HCT116 (cell line): ENCODE measurements around the gene ARMH1. TPM values are rescaled to one million over a fixed set of nuclear protein-coding genes. Genes with fewer than 3 reads are reported as not detected.

Experiments used
- ATAC-seq: fragments of 200-7000 bp; cut with Tn5 transposase; 2 replicates; pipeline ENCODE4 v1.9.1; 2020; ENCODE audit warnings: mild to moderate bottlenecking, moderate library complexity
- BruUV-seq: library from RNA; stranded (reverse); fragments of 400-500 nt; replicated peaks from 2 replicates; lab custom pipeline; 2021; lab: Mats Ljungman, UMichigan
- CTCF ChIA-PET: fragments of 300-600 bp; sonication (Branson Sonifier 250); formaldehyde crosslinking; loops from one replicate; lab custom pipeline; 2021; ENCODE audit warnings: antibody characterized with exemption; lab: Charles Lee
- POLR2A ChIA-PET: fragments of 300-600, 350-600 bp; sonication (Branson Sonifier 250); formaldehyde crosslinking; loops from one replicate; lab custom pipeline; 2021; ENCODE audit warnings: antibody characterized with exemption; lab: Charles Lee
- RAD21 ChIA-PET, 2 experiments: fragments of 300-600 bp; sonication (Branson Sonifier 250); formaldehyde crosslinking; loops; one replicate each; lab custom pipeline; 2023; ENCODE audit warnings: low total read pairs in 2 of 2; ENCODE audit not compliant: uncharacterized antibody in 2 of 2, unreplicated experiment in 2 of 2, low non-redundant PET in 1 of 2; lab: Charles Lee
- DNase-seq: peaks from one replicate; pipeline ENCODE4 v3.0.0-alpha.2; 2010; ENCODE audit warnings: low read depth, low spot score
- H2AFZ ChIP-seq: fragments of 200-600 bp; shearing (Covaris generic), sonication (generic); 2 replicates; pipeline ENCODE4 v1.6.1; 2017; ENCODE audit warnings: low read depth, mixed run types, mixed read lengths, antibody characterized with exemption, low read length; ENCODE audit not compliant: poor library complexity, severe bottlenecking
- H3K27ac ChIP-seq: 2 replicates; pipeline ENCODE4 v1.5.1; 2012; ENCODE audit warnings: low read depth, low read length
- H3K27me3 ChIP-seq: fragments of 200-600 bp; sonication (generic); 2 replicates; pipeline ENCODE4 v1.6.1; 2016; ENCODE audit warnings: mixed run types, low read length, mixed read lengths; ENCODE audit not compliant: insufficient read depth
- H3K36me3 ChIP-seq, 2 experiments: fragments of 200-500 bp in 1 of 2; fragments of 200-600 bp in 1 of 2; sonication (Bioruptor generic) in 1 of 2; sonication (generic) in 1 of 2; 2 replicates each; pipeline versions ENCODE4 v1.5.1 to v1.6.1; 2014 to 2016; ENCODE audit warnings: low read length in 2 of 2, inconsistent platforms in 1 of 2, mixed read lengths in 1 of 2, mixed run types in 1 of 2; ENCODE audit not compliant: insufficient read depth in 2 of 2, control insufficient read depth in 1 of 2
- H3K4me1 ChIP-seq, 2 experiments: fragments of 200-600 bp in 1 of 2; sonication (generic) in 1 of 2; 2 replicates each; pipeline versions ENCODE4 v1.5.1 to v1.6.1; 2012 to 2017; ENCODE audit warnings: low read length in 2 of 2, inconsistent platforms in 1 of 2, mild to moderate bottlenecking in 1 of 2, mixed read lengths in 1 of 2, mixed run types in 1 of 2, moderate library complexity in 1 of 2; ENCODE audit not compliant: insufficient read depth in 2 of 2, control insufficient read depth in 1 of 2
- H3K4me2 ChIP-seq: fragments of 200-600 bp; sonication (generic); 2 replicates; pipeline ENCODE4 v1.6.1; 2017; ENCODE audit warnings: mixed run types, low read length, mixed read lengths
- H3K4me3 ChIP-seq, 2 experiments: fragments of 200-600 bp in 1 of 2; sonication (generic) in 1 of 2; replicated peaks in 1 of 2; 2 replicates each; pipeline ENCODE4 v1.5.1; 2011 to 2016; ENCODE audit warnings: low read length in 2 of 2, control low read depth in 1 of 2, low read depth in 1 of 2, mild to moderate bottlenecking in 1 of 2, mixed read lengths in 1 of 2, mixed run types in 1 of 2
- H3K79me2 ChIP-seq: fragments of 200-600 bp; sonication (generic); 2 replicates; pipeline ENCODE4 v1.6.1; 2017; ENCODE audit warnings: mild to moderate bottlenecking, mixed run types, low read length, moderate library complexity, mixed read lengths; ENCODE audit not compliant: insufficient read depth
- H3K9ac ChIP-seq: fragments of 200-600 bp; sonication (generic); 2 replicates; pipeline ENCODE4 v1.6.1; 2016; ENCODE audit warnings: low read length, mixed read lengths
- H3K9me2 ChIP-seq: fragments of 200-600 bp; sonication (generic), shearing (Covaris generic); 2 replicates; pipeline ENCODE4 v1.6.1; 2017; ENCODE audit warnings: mixed run types, mild to moderate bottlenecking, moderate library complexity; ENCODE audit not compliant: insufficient read depth
- H3K9me3 ChIP-seq, 2 experiments: fragments of 200-500 bp in 1 of 2; fragments of 200-600 bp in 1 of 2; sonication (Bioruptor generic) in 1 of 2; sonication (generic) in 1 of 2; 2 replicates each; pipeline ENCODE4 v1.6.1; 2014 to 2017; ENCODE audit warnings: low read length in 2 of 2, mixed read lengths in 2 of 2, inconsistent platforms in 1 of 2, low read depth in 1 of 2, mild to moderate bottlenecking in 1 of 2, mixed run types in 1 of 2, moderate library complexity in 1 of 2; ENCODE audit not compliant: control insufficient read depth in 1 of 2, insufficient read depth in 1 of 2
- H4K20me1 ChIP-seq: fragments of 200-600 bp; sonication (generic), shearing (Covaris generic); 2 replicates; pipeline ENCODE4 v1.6.1; 2017; ENCODE audit warnings: mixed run types, mild to moderate bottlenecking, moderate library complexity; ENCODE audit not compliant: insufficient read depth
- CTCF ChIP-seq, 3 experiments: fragments of 200-600 bp in 1 of 3; sonication (generic) in 1 of 3; IDR thresholded peaks in 2 of 3; conservative IDR thresholded peaks in 1 of 3; 2 replicates each; pipeline ENCODE4 v1.5.1; 2012 to 2017; ENCODE audit warnings: low read depth in 2 of 3, low read length in 2 of 3, antibody characterized with exemption in 1 of 3, borderline replicate concordance in 1 of 3, control low read depth in 1 of 3, mild to moderate bottlenecking in 1 of 3, mixed read lengths in 1 of 3, mixed run types in 1 of 3, moderate library complexity in 1 of 3; ENCODE audit not compliant: insufficient read depth in 1 of 3
- EGR1 ChIP-seq: IDR thresholded peaks from 2 replicates; pipeline ENCODE4 v1.6.1; 2012; ENCODE audit warnings: low read depth
- EZH2 ChIP-seq: fragments of 200-600 bp; sonication (generic); IDR thresholded peaks from 2 replicates; pipeline ENCODE4 v1.6.1; 2017; ENCODE audit warnings: antibody characterized with exemption, mixed run types
- JUND ChIP-seq: IDR thresholded peaks from 2 replicates; pipeline ENCODE4 v1.6.1; 2012
- POLR2A ChIP-seq: IDR thresholded peaks from 2 replicates; pipeline ENCODE4 v1.7.0; 2011; ENCODE audit warnings: borderline replicate concordance; ENCODE audit not compliant: insufficient read depth, insufficient read length; ENCODE audit errors: extremely low read depth
- RAD21 ChIP-seq: IDR thresholded peaks from 2 replicates; pipeline ENCODE4 v1.6.1; 2012; ENCODE audit warnings: low read depth, mild to moderate bottlenecking
- REST ChIP-seq: IDR thresholded peaks from 2 replicates; pipeline ENCODE4 v1.6.1; 2012; ENCODE audit warnings: low read depth
- ZFX ChIP-seq: fragments of 450-650 bp; IDR thresholded peaks from 2 replicates; pipeline ENCODE4 v1.6.1; 2017
- ZNF274 ChIP-seq: fragments of 200-500 bp; sonication (Bioruptor generic); IDR thresholded peaks from 2 replicates; pipeline ENCODE4 v1.6.1; 2014; ENCODE audit warnings: mild to moderate bottlenecking, low read depth, low read length, inconsistent platforms
- intact Hi-C: fragments of 100-400 bp; cut with micrococcal nuclease; formaldehyde crosslinking; loops from 2 replicates; pipeline ENCODE4 v1.10.0; 2022
- total RNA-seq: library from RNA; stranded (reverse); gene quantifications from one replicate; pipeline ENCODE4 v1.2.1, GENCODE V29; 2021; ENCODE audit not compliant: unreplicated experiment

ARMH1 gene
- total RNA-seq, 1 experiment from 2014 or later = 3.2 TPM

DNA sequence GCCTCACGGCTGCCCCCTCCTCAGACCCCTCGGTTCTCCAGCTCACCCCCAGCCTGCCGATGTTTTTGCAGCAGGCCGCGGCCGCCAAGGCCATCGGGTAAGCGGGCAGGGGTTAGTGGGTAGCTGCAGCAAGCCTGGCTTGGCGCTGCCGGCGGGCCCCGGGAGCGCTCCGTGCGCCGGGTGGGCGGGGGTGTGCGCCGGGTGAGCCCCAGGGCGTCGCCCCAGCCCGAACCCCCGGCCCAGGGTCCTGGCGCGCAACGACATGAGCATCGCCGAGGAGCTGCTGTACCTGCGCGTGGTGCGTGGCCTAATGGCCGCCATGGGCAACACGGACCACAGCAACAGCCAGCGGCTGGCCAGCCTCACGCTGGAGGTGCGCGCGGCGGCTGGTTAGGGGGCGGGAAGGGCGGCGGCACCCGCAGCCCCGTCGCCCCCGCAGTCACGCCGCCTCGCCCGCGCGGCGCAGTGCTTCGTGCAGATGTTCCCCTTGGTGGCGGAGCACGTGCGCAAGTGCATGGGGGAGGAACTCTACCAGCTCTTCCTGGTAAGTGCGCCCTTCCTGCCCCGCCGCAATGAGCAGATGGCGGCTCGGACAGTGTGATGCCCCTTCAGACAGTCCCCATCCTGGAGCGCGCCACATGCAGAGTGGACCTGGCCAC, 49.9 kb downstream of the ARMH1 start:
- no peaks in the 10 kb centered on the region for H3K9me2 ChIP-seq
- H3K4me3 ChIP-seq = no peak overlapping the region
- CTCF ChIA-PET = no interaction called here
- no peaks in the 10 kb centered on the region for H3K9me3 ChIP-seq
- no peak overlapping the region for H3K9ac ChIP-seq
- H3K36me3 ChIP-seq = no peaks in the 10 kb centered on the region
- no peaks in the 10 kb centered on the region for H3K79me2 ChIP-seq
- H2AFZ ChIP-seq = no peak overlapping the region
- no peak overlapping the region for H3K4me2 ChIP-seq
- TF ChIP-seq REST (no peak), RAD21 (no peak)
- POLR2A ChIA-PET = no interaction called here
- BruUV-seq = no TSS peak
- ATAC-seq = no peak
- RAD21 ChIA-PET = no interaction called here
- H4K20me1 ChIP-seq = no peaks in the 10 kb centered on the region
- no peak overlapping the region for H3K27ac ChIP-seq
- H3K4me1 ChIP-seq = peaks cover 17 to 49% of the 10 kb centered on the region in 2 experiments
- DNase-seq = no peak
- intact Hi-C loops = no loop called here
- no peaks in the 10 kb centered on the region for H3K27me3 ChIP-seq

- H3K4me2 ChIP-seq = no peak overlapping the region
- no peak overlapping the region for H3K4me3 ChIP-seq
- ChIA-PET RAD21 (no interaction called here), CTCF (no interaction called here), POLR2A (no interaction called here)
- intact Hi-C loops = no loop called here
- no peaks in the 10 kb centered on the region for H3K36me3 ChIP-seq
- H3K4me1 ChIP-seq = peaks cover 20 to 52% of the 10 kb centered on the region in 2 experiments
- H3K9me3 ChIP-seq = no peaks in the 10 kb centered on the region
- H3K9ac ChIP-seq = no peak overlapping the region
- ATAC-seq = no peak
- no peaks in the 10 kb centered on the region for H3K9me2 ChIP-seq
- H4K20me1 ChIP-seq = no peaks in the 10 kb centered on the region
- H3K27ac ChIP-seq = no peak overlapping the region
- no peaks in the 10 kb centered on the region for H3K27me3 ChIP-seq
- H2AFZ ChIP-seq = no peak overlapping the region
- no TSS peak for BruUV-seq
- H3K79me2 ChIP-seq = no peaks in the 10 kb centered on the region
- no peak for DNase-seq
- TF ChIP-seq EGR1 (no peak), ZNF274 (no peak), CTCF (IDR thresholded peaks at IDR 0.05 in 2 of 3, conservative IDR thresholded peaks at IDR 0.05 in 1 of 3; ENCODE audit: borderline replicate concordance in 1 of 3, insufficient read depth in 1 of 3, low read depth in 2 of 3, low read length in 2 of 3) (no peak), JUND (no peak), POLR2A (no peak), REST (no peak), ZFX (no peak), EZH2 (no peak)
Measured at GRCh38 chr1:44724955-44725698, 50.6 kb downstream of the ARMH1 start.
